Lower lobe of right lung (tissue), 2 donors: ENCODE measurements around the gene PHF3. TPM values are rescaled to one million over a fixed set of nuclear protein-coding genes. Genes with fewer than 3 reads are reported as not detected.

Experiments
- ATAC-seq, 2 donors: fragments of 200-7000 bp; cut with Tn5 transposase; one replicate each; pipeline ENCODE4 v1.9.1; 2020 to 2022; ENCODE audit warnings: mild to moderate bottlenecking in 2 of 2, moderate library complexity in 2 of 2
- DNase-seq: peaks from one replicate; pipeline ENCODE4 v3.0.0-alpha.2; 2020
- H3K27ac ChIP-seq: fragments of 200-600 bp; one replicate; pipeline ENCODE4 v1.8.0; 2022
- H3K27me3 ChIP-seq: fragments of 200-600 bp; one replicate; pipeline ENCODE4 v1.8.0; 2022; ENCODE audit warnings: low read depth
- H3K36me3 ChIP-seq: fragments of 200-600 bp; one replicate; pipeline ENCODE4 v1.8.0; 2022; ENCODE audit warnings: mild to moderate bottlenecking
- H3K4me1 ChIP-seq: fragments of 200-600 bp; one replicate; pipeline ENCODE4 v1.8.0; 2022
- H3K4me3 ChIP-seq: fragments of 200-600 bp; one replicate; pipeline ENCODE4 v1.8.0; 2022; ENCODE audit warnings: mild to moderate bottlenecking
- H3K9me3 ChIP-seq: fragments of 200-600 bp; one replicate; pipeline ENCODE4 v1.8.0; 2022
- intact Hi-C: fragments of 100-400 bp; cut with DNase I; formaldehyde crosslinking; loops from one replicate; pipeline ENCODE4 v1.11.0; 2022
- total RNA-seq: library from RNA; stranded (reverse); fragmentation: NEBNext Ultra II Directional; extraction: Animal tissue kit (Norgen Biotek cat#: 25700); gene quantifications from one replicate; pipeline ENCODE4 v1.2.1, GENCODE V29; 2021
- TF ChIP-seq, protein P1 (sequence below): fragments of 200-600 bp; IDR thresholded peaks from one replicate; pipeline ENCODE4 v1.8.0; 2022; ENCODE audit warnings: antibody characterized with exemption, mild to moderate bottlenecking
- donor health status: DM: no; HTN: yes; CAD: no; lungs with severe emphysema.

PHF3 gene
- total RNA-seq, 1 donor from 2014 or later: 65.4 TPM

DNA sequence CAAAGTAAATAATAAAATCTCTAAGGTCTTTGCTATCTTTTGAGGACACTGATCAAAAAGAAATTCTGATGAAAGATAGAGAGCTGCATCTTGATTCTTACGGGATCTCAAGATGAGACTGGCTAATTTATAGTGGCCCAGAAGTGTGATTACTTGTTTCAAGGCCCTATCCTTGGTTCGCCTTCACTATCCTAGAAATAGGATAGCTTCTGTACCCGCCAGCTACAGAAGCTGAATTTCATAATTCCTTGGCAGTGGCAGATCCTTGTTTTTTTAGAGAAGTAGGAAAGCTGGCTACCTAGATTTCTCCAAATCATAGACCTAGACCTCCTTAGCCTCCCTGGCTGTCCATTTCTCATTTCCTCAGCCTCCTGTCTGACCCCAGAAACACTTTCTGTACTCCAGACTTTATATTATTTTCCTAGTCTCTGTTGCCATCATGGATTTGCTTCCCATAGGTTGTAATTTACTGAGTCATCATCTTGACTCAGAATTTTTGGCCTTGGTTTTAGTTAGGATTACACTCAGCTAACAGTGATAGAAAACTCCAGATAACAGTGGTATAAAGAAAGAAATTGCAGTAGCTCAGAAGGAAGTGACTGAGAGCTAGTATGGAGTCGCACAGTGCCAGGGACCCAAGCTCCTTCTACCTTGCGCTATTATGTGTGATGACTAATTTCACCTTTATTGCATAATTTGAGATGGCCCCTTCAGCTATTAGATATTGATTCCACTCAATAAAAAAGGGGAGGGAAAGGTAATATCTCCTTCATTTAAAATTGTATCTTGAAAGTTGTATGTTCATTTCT, 27.7 kb downstream of the PHF3 start:
- peaks cover 31% of the 10 kb centered on the region for H3K4me1 ChIP-seq

DNA sequence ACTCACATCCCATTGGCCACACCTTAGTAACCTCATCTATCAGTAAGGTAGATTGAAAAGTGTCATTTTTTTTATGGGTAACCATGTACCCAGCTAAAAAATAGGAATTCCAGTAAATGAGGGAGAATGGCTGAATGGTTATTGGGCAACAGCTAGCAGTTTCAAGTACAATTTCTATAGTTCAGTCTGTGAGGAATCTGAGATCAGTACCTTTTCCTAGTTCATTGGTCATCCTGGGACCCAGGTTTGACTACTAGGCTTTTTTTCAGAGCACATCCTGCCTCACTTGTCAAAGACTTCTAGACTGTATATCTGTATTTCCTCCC, 28.3 kb downstream of the PHF3 start:
- no peak for ATAC-seq
- peaks cover 33% of the 10 kb centered on the region for H3K4me1 ChIP-seq
- intact Hi-C loops: no loop called here
- TF ChIP-seq, protein P1, sequence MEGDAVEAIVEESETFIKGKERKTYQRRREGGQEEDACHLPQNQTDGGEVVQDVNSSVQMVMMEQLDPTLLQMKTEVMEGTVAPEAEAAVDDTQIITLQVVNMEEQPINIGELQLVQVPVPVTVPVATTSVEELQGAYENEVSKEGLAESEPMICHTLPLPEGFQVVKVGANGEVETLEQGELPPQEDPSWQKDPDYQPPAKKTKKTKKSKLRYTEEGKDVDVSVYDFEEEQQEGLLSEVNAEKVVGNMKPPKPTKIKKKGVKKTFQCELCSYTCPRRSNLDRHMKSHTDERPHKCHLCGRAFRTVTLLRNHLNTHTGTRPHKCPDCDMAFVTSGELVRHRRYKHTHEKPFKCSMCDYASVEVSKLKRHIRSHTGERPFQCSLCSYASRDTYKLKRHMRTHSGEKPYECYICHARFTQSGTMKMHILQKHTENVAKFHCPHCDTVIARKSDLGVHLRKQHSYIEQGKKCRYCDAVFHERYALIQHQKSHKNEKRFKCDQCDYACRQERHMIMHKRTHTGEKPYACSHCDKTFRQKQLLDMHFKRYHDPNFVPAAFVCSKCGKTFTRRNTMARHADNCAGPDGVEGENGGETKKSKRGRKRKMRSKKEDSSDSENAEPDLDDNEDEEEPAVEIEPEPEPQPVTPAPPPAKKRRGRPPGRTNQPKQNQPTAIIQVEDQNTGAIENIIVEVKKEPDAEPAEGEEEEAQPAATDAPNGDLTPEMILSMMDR: no peak
- no peak for DNase-seq
- no peaks in the 10 kb centered on the region for H3K9me3 ChIP-seq
- no peaks in the 10 kb centered on the region for H3K27me3 ChIP-seq
- no peak overlapping the region for H3K4me3 ChIP-seq
- no peaks in the 10 kb centered on the region for H3K36me3 ChIP-seq
- H3K27ac ChIP-seq: no peak overlapping the region

More for the DNA sequence above, 27.7 kb downstream of the PHF3 start:
- ATAC-seq (peak in 1 of 2 donors; percentile 31), DNase-seq (no peak)
- intact Hi-C loops: no loop called here
- Histone ChIP-seq H3K9me3 (no peaks in the 10 kb centered on the region), H3K27ac (no peak overlapping the region), H3K4me3 (no peak overlapping the region), H3K36me3 (no peaks in the 10 kb centered on the region), H3K27me3 (no peaks in the 10 kb centered on the region)
- TF ChIP-seq, protein P1: no peak

DNA sequence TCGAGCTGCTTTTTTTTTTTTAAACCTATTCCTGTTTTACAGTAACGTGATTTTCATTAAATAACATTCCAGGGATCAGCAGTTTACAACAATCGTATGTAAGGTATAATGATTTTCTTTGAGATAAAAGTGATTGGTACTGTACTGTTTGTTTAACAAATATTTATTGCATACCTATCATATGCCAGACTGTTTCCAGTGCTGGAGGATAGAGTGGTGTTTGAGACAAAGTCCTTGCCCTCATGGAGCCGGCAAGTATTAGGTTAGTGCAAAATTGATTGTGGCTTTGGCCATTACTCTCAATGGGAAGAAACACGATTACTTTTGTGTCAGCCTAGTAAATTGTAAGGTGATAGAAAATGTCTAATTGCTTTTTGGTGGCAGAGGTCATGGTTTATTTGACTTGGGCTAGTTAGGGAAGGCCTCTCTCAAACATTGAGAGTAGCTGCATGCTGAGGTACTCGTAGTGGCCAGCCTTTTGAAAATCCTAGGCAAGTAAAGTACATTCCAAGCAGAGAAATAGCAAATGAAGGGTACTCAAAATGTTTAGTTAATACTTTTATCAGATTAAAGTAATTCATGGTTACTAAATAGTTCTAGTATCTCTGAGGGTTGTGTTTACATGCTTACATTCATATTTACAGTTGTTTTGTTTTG, 35.6 kb downstream of the PHF3 start:
- Histone ChIP-seq H3K36me3 (peaks cover 12% of the 10 kb centered on the region), H3K9me3 (no peaks in the 10 kb centered on the region), H3K4me1 (peaks cover 32% of the 10 kb centered on the region), H3K27me3 (no peaks in the 10 kb centered on the region), H3K27ac (no peak overlapping the region), H3K4me3 (no peak overlapping the region)
- peak; percentile 75 to 92 for ATAC-seq
- TF ChIP-seq, protein P1: no peak
- intact Hi-C loops: no loop called here
- no peak for DNase-seq

DNA sequence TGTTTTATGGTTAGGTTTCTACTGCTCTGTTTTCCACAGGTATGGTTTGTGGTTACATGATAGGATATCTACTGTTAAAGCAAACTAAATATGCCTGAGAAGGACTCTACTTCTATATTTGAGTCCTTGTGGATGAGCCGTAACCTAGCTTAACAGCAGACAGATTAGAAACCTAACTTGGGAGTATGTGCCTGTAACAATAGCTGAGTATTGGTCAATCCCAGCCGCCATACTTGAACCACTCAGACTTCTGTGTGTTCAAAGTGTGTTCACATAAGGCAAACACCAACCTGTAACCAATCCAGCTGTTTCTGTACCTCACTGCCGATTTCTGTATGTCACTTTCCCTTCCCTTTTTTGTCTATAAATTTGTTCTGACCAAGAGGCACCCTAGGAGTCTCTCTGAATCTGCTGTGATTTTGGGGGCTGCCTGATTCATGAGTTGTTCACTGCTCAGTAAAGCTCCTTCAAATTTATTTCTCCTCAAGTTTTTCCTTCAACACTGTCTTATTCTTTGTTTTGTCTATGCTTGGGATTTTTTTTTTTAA, 37.1 kb downstream of the PHF3 start:
- DNase-seq: no peak
- Histone ChIP-seq H3K4me1 (peaks cover 46% of the 10 kb centered on the region), H3K27me3 (no peaks in the 10 kb centered on the region), H3K4me3 (no peak overlapping the region), H3K36me3 (peaks cover 12% of the 10 kb centered on the region), H3K27ac (no peak overlapping the region), H3K9me3 (no peaks in the 10 kb centered on the region)
- no peak for ATAC-seq
- TF ChIP-seq, protein P1: no peak
- intact Hi-C loops: no loop called here

DNA sequence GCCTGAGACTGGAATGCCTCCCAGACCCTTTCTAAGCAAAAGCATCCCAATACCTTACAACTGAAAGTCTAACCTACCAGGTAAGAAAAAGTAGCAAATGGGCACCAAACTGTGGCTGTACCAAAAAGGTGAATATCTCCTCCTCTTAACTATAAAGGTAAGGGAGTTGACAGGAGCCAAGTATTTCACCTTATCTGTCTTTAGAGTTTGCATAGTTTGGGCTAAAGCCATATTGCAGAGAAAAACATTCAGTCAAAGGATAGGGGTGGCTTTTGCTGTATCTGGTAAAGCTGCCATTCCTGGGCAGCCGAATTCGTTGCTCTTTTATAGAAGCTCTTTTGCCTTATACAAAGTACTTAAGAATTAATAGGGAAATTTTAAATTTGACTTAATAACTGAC, 38.1 kb downstream of the PHF3 start:
- TF ChIP-seq, protein P1: no peak
- Histone ChIP-seq H3K36me3 (peaks cover 12% of the 10 kb centered on the region), H3K4me1 (peaks cover 40% of the 10 kb centered on the region), H3K4me3 (no peak overlapping the region), H3K9me3 (no peaks in the 10 kb centered on the region), H3K27ac (no peak overlapping the region), H3K27me3 (no peaks in the 10 kb centered on the region)
- DNase-seq (no peak), ATAC-seq (no peak)
- intact Hi-C loops: no loop called here
